Stimulated activated effector memory CD8-positive, alpha-beta T cell treated with anti-CD3 and anti-CD28 coated beads, Interleukin-12 subunit alpha, Interleukin-12 subunit beta, amount 100 ng/mL, for 72 hours (primary cell): ENCODE results near the gene ADARB1.
"Not testable (repeated sequence)": the region's sequence is repeated elsewhere in the genome, so short reads cannot be mapped to it uniquely, and the experiment has no call there.

ENCODE experiments used
- ATAC-seq: fragments of 150-1000 bp; cut with Tn5 transposase; 2 replicates; pipeline ENCODE4 v1.10.0; 2021
- DNase-seq, 2 donors: peaks; one replicate each; pipeline ENCODE4 v3.0.0; 2021 to 2022; ENCODE audit warnings: low spot score in 2 of 2
- H3K27ac Mint-ChIP-seq: one replicate; pipeline ENCODE4 v1.8.0; 2022; ENCODE audit warnings: mild to moderate bottlenecking, mixed read lengths
- H3K36me3 Mint-ChIP-seq: one replicate; pipeline ENCODE4 v1.8.0; 2022; ENCODE audit warnings: mild to moderate bottlenecking, mixed read lengths
- H3K4me1 Mint-ChIP-seq: one replicate; pipeline ENCODE4 v1.8.0; 2022; ENCODE audit warnings: mixed read lengths
- H3K4me3 Mint-ChIP-seq: one replicate; pipeline ENCODE4 v1.8.0; 2022; ENCODE audit warnings: mild to moderate bottlenecking, mixed read lengths
- H3K9me3 Mint-ChIP-seq: one replicate; pipeline ENCODE4 v1.8.0; 2022; ENCODE audit warnings: mixed read lengths

Gene ADARB1

GRCh38 chr21:45141507-45141906, 67.1 kb downstream of the ADARB1 start:
- peaks cover 23% of the 10 kb centered on the region for H3K4me1 Mint-ChIP-seq
- peaks cover 16% of the 10 kb centered on the region for H3K36me3 Mint-ChIP-seq
- DNase-seq, result no peak
- H3K9me3 Mint-ChIP-seq, result no peaks in the 10 kb centered on the region
- H3K27ac Mint-ChIP-seq, result no peak overlapping the region
- ATAC-seq, result no peak
- H3K4me3 Mint-ChIP-seq, result no peak overlapping the region

- no peak for ATAC-seq
- H3K4me3 Mint-ChIP-seq, result no peak overlapping the region
- no peaks in the 10 kb centered on the region for H3K9me3 Mint-ChIP-seq
- H3K4me1 Mint-ChIP-seq, result peaks cover 20% of the 10 kb centered on the region
- no peak for DNase-seq
- H3K36me3 Mint-ChIP-seq, result peaks cover 16% of the 10 kb centered on the region
- no peak overlapping the region for H3K27ac Mint-ChIP-seq
These were observed 68.3 kb downstream of the ADARB1 start for GRCh38 chr21:45142469-45143308.

DNA sequence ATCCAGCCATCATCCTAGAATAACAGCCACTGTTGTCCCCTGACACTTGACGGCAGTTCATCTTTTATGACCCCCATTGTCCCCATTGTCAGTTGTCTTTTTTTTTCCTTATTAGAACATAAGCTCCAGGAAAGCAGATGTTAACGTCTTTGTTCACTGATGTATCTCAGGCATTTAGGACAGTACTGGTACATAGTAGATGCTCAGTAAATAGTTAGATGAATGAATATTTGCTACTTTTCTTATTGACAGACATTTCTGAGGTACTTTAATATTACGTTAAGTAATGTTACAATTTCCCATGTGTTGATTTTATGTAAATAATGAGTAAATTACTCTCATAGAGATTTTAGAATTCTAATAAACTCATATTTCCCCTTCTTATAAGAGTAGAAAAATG, 69.5 kb downstream of the ADARB1 start:
- peaks cover 24% of the 10 kb centered on the region for H3K4me1 Mint-ChIP-seq
- peak overlapping the region; percentile 4 for H3K27ac Mint-ChIP-seq
- H3K4me3 Mint-ChIP-seq, result no peak overlapping the region
- peaks cover 16% of the 10 kb centered on the region for H3K36me3 Mint-ChIP-seq
- no peaks in the 10 kb centered on the region for H3K9me3 Mint-ChIP-seq
- DNase-seq (no peak), ATAC-seq (no peak)

DNA sequence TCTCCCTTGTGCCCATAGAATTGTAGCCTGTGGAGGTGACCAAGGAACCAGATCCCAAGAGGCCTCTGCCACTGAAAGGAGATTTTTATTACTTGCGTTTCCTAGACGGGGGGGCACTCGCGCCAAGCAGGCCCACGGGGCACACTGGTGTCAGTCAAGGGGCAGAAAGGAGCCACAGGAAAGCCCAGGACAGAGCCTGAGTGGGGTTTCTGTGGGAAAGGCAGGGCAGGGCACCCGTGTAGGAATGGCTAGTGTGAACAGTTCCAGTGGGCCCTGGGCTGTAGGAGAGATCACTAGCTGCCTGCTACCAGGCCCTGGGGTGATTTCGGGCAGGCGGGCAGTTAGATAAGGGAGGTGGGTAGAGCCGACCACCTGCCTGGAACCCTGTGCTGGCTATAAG, 70.8 kb downstream of the ADARB1 start:
- Mint-ChIP-seq H3K27ac (no peak overlapping the region), H3K36me3 (peaks cover 11% of the 10 kb centered on the region)
- DNase-seq, result no peak

GRCh38 chr21:45145846-45146245, 71.5 kb downstream of the ADARB1 start:
- not testable (repeated sequence) for H3K9me3 Mint-ChIP-seq, DNase-seq, H3K27ac Mint-ChIP-seq, ATAC-seq, H3K4me3 Mint-ChIP-seq
- Mint-ChIP-seq H3K4me1 (peaks cover 13% of the 10 kb centered on the region), H3K36me3 (peaks cover 11% of the 10 kb centered on the region)

More for the DNA sequence above, 70.8 kb downstream of the ADARB1 start:
- Mint-ChIP-seq H3K4me1 (peaks cover 19% of the 10 kb centered on the region), H3K9me3 (no peaks in the 10 kb centered on the region), H3K4me3 (no peak overlapping the region)
- ATAC-seq, result no peak

DNA sequence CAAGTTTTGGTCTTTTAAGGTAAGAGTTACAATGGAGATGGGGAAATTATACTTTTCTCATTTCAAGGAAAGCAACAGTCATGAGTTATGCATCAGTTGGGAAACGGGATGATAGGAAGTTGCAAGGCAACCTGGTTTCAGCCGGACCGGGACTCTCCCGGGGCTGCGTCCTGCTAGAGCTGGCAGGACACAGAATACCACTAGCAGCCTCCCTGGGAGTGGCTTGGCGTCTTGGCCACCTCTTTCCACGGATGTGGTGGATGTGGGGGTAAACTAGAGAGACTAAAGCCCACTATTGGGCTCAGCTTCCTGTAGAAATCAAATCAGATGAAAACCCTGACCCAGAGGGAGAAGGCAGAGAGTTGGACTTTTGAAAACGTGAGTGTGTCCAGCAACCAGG, 71.9 kb downstream of the ADARB1 start:
- H3K4me3 Mint-ChIP-seq, result no peak overlapping the region
- peaks cover 13% of the 10 kb centered on the region for H3K4me1 Mint-ChIP-seq
- ATAC-seq (no peak), DNase-seq (no peak)
- no peaks in the 10 kb centered on the region for H3K9me3 Mint-ChIP-seq
- H3K36me3 Mint-ChIP-seq, result peaks cover 11% of the 10 kb centered on the region
- no peak overlapping the region for H3K27ac Mint-ChIP-seq

DNA sequence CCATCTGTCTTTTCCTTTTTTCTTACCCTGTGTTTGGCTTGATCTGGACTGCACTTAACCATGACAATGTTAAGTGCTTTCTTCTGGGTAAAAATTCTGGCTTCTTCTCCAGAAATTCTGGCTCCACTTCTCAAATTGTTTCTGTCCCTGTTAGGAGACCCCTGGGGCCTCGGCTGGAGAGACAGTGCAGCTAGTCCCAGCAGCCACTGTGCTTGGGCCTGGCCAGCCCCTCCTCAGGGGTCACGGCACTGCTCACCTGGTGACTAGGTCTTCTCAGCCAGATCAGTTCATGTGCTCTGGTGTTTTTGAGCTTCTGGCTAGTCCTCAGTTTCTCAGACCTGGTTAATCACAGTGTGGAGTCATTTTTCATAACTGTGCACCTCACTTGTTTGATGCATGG, 72.4 kb downstream of the ADARB1 start:
- H3K9me3 Mint-ChIP-seq, result no peaks in the 10 kb centered on the region
- H3K4me1 Mint-ChIP-seq, result peaks cover 18% of the 10 kb centered on the region
- ATAC-seq, result no peak
- H3K4me3 Mint-ChIP-seq, result no peak overlapping the region
- DNase-seq, result no peak
- H3K36me3 Mint-ChIP-seq, result peaks cover 11% of the 10 kb centered on the region
- H3K27ac Mint-ChIP-seq, result no peak overlapping the region

- Mint-ChIP-seq H3K27ac (no peak overlapping the region), H3K4me1 (peaks cover 27% of the 10 kb centered on the region), H3K36me3 (peaks cover 11% of the 10 kb centered on the region), H3K4me3 (no peak overlapping the region), H3K9me3 (no peaks in the 10 kb centered on the region)
- ATAC-seq (no peak), DNase-seq (no peak)
These were observed 73.3 kb downstream of the ADARB1 start for GRCh38 chr21:45147473-45148315.

DNA sequence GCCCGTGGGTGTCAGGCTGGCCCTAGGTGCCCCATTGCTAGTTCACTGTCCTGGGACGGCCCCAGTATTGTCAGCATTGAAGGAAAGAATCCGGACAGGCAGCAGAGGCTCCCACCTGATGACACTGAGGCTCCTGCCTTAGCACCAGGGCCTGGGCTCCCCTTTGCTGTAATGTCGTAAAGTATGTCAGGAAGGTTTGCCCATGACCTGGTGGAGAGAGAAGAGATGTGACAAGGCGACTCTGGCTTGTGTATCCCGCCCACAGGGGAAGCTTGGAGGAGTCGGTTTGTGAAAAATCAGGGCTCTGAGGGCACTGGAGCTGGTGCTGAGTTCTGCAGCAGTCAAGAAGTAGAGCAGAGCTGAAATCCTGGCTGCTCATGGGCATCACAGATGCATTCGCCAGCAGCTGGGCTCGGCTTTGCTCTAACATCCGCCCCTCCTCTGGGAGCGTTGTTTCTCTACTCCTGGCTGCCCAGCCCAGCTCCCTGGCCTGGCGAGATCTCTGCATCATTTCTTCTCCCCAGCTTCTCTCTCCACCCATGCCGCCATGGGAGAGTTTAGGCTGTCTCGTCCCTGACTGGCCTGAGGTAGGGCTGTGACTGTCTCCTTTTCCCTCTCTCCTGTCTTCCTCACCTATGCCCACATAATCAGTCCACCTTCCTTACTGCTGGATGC, 74.1 kb downstream of the ADARB1 start:
- H3K9me3 Mint-ChIP-seq, result no peaks in the 10 kb centered on the region
- peaks cover 11% of the 10 kb centered on the region for H3K36me3 Mint-ChIP-seq
- no peak overlapping the region for H3K4me3 Mint-ChIP-seq
- H3K27ac Mint-ChIP-seq, result no peak overlapping the region
- DNase-seq, result no peak
- ATAC-seq, result no peak
- H3K4me1 Mint-ChIP-seq, result peaks cover 29% of the 10 kb centered on the region

DNA sequence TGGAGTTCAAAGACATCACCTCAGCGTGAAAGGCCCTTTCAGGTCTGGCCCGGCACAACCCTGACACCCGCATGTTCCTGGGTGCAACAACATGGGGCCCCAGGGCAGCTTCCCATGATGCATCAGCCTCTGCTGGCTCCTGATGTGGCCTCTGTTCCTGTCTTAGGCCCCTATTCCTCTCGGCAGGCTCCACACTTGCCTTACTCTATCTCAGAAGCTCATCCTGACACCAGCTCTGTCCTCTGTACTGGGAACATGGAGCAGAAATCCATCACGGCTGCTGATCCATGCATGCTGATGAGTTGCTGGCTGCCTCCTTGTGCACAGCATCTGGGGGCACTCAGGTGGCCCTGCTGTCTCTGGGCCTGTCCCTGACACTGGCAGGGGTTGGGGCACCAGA, 74.6 kb downstream of the ADARB1 start:
- Mint-ChIP-seq H3K9me3 (no peaks in the 10 kb centered on the region), H3K4me1 (peaks cover 29% of the 10 kb centered on the region), H3K27ac (no peak overlapping the region), H3K4me3 (no peak overlapping the region), H3K36me3 (peaks cover 11% of the 10 kb centered on the region)
- ATAC-seq (no peak), DNase-seq (no peak)

DNA sequence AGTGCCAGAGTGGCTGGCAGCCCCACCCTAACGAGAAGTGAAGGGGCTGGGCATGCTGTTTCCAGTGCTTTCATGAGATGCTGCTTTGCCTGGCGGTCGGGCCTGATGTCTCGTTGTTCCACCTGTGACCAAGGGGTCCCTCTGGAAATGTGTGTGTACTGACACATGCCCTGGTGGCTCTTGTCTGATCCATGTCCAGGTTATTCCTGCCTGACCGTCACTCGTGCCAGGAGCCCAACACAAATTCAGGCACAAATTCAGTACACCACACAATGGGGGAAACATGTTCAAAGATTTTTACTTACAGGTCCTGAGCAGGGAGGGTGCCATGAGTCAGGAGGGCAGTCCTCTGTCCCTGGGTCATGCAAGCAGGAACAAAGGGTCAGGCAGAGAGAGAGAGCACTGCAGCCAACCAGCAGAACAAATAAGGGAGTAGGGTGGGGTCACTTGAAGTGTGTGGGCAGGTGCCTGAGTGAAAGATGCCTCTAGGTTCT, 76.3 kb downstream of the ADARB1 start:
- H3K9me3 Mint-ChIP-seq, result no peaks in the 10 kb centered on the region
- ATAC-seq (no peak), DNase-seq (no peak)
- no peaks in the 10 kb centered on the region for H3K36me3 Mint-ChIP-seq
- H3K4me1 Mint-ChIP-seq, result peaks cover 37% of the 10 kb centered on the region
- H3K4me3 Mint-ChIP-seq, result no peak overlapping the region
- no peak overlapping the region for H3K27ac Mint-ChIP-seq

GRCh38 chr21:45151445-45152160, 77.2 kb downstream of the ADARB1 start:
- H3K36me3 Mint-ChIP-seq, result no peaks in the 10 kb centered on the region
- peaks cover 37% of the 10 kb centered on the region for H3K4me1 Mint-ChIP-seq
- H3K4me3 Mint-ChIP-seq, result peak overlapping the region; percentile 62
- ATAC-seq, result no peak
- no peak for DNase-seq
- peak overlapping the region; percentile 81 for H3K27ac Mint-ChIP-seq
- H3K9me3 Mint-ChIP-seq, result no peaks in the 10 kb centered on the region

- H3K27ac Mint-ChIP-seq, result peak overlapping the region; percentile 81
- no peaks in the 10 kb centered on the region for H3K36me3 Mint-ChIP-seq
- peaks cover 37% of the 10 kb centered on the region for H3K4me1 Mint-ChIP-seq
- DNase-seq, result peak; percentile 49 to 72
- no peaks in the 10 kb centered on the region for H3K9me3 Mint-ChIP-seq
- H3K4me3 Mint-ChIP-seq, result peak overlapping the region; percentile 62
- ATAC-seq, result peak; percentile 100
These were observed 77.9 kb downstream of the ADARB1 start for GRCh38 chr21:45152265-45152746.

- H3K4me3 Mint-ChIP-seq, result peak overlapping the region; percentile 9
- no peaks in the 10 kb centered on the region for H3K36me3 Mint-ChIP-seq
- H3K27ac Mint-ChIP-seq, result peak overlapping the region; percentile 81
- DNase-seq (no peak), ATAC-seq (no peak)
- H3K4me1 Mint-ChIP-seq, result peaks cover 30% of the 10 kb centered on the region
- no peaks in the 10 kb centered on the region for H3K9me3 Mint-ChIP-seq
These were observed 79.3 kb downstream of the ADARB1 start for GRCh38 chr21:45153358-45154318.
